Parathyroid adenoma (tissue), 2 donors: ENCODE results near the gene CNTNAP4.

ENCODE experiments used
- H2AFZ ChIP-seq: fragments of 300-600 bp; sonication (generic); one replicate; pipeline ENCODE4 v1.7.0; 2017; ENCODE audit warnings: antibody characterized with exemption, mild to moderate bottlenecking
- H3K27ac ChIP-seq: fragments of 300-600 bp; sonication (generic); one replicate; pipeline ENCODE4 v1.7.0; 2017
- H3K27me3 ChIP-seq: fragments of 300-600 bp; sonication (generic); one replicate; pipeline ENCODE4 v1.7.0; 2017; ENCODE audit warnings: low read length; ENCODE audit not compliant: control insufficient read depth, insufficient read depth
- H3K36me3 ChIP-seq: fragments of 300-600 bp; sonication (generic); one replicate; pipeline ENCODE4 v1.7.0; 2017; ENCODE audit warnings: low read length; ENCODE audit not compliant: control insufficient read depth, insufficient read depth
- H3K4me1 ChIP-seq: fragments of 300-600 bp; sonication (generic); one replicate; pipeline ENCODE4 v1.7.0; 2017; ENCODE audit warnings: control low read depth
- H3K4me2 ChIP-seq: fragments of 300-600 bp; sonication (generic); one replicate; pipeline ENCODE4 v1.7.0; 2017; ENCODE audit warnings: low read length
- H3K4me3 ChIP-seq: fragments of 300-600 bp; sonication (generic); one replicate; pipeline ENCODE4 v1.7.0; 2017; ENCODE audit warnings: low read depth, low read length
- H3K79me2 ChIP-seq: fragments of 300-600 bp; sonication (generic); one replicate; pipeline ENCODE4 v1.7.0; 2017; ENCODE audit warnings: control low read depth
- H3K9ac ChIP-seq: fragments of 300-600 bp; sonication (generic); one replicate; pipeline ENCODE4 v1.7.0; 2017; ENCODE audit warnings: mild to moderate bottlenecking
- H3K9me3 ChIP-seq: fragments of 300-600 bp; sonication (generic); one replicate; pipeline ENCODE4 v1.7.0; 2017; ENCODE audit warnings: low read length; ENCODE audit not compliant: control insufficient read depth
- CTCF ChIP-seq: fragments of 300-600 bp; sonication (generic); IDR thresholded peaks from one replicate; pipeline ENCODE4 v1.7.0; 2017; ENCODE audit warnings: antibody characterized with exemption, mild to moderate bottlenecking
- donor health status: primary hyperparathyroidism.

Gene CNTNAP4

GRCh38 chr16:76428858-76429257 is 151.7 kb downstream of the CNTNAP4 start:
- Histone ChIP-seq H3K4me2 (no peak overlapping the region), H2AFZ (no peak overlapping the region), H3K79me2 (no peaks in the 10 kb centered on the region), H3K4me3 (no peak overlapping the region), H3K36me3 (no peaks in the 10 kb centered on the region), H3K4me1 (no peaks in the 10 kb centered on the region), H3K9me3 (no peaks in the 10 kb centered on the region), H3K9ac (no peak overlapping the region), H3K27ac (no peak overlapping the region), H3K27me3 (no peaks in the 10 kb centered on the region)
- no peak for TF ChIP-seq CTCF

- Histone ChIP-seq H3K4me1 (no peaks in the 10 kb centered on the region), H3K36me3 (no peaks in the 10 kb centered on the region), H3K9me3 (no peaks in the 10 kb centered on the region), H3K9ac (no peak overlapping the region), H3K4me2 (no peak overlapping the region), H3K27me3 (no peaks in the 10 kb centered on the region), H3K79me2 (no peaks in the 10 kb centered on the region), H2AFZ (no peak overlapping the region), H3K27ac (no peak overlapping the region), H3K4me3 (no peak overlapping the region)
- TF ChIP-seq CTCF: no peak
These were observed 164.2 kb downstream of the CNTNAP4 start for GRCh38 chr16:76441391-76441790.

- no peak overlapping the region for H3K9ac ChIP-seq
- H3K27ac ChIP-seq: no peak overlapping the region
- H3K4me1 ChIP-seq: no peaks in the 10 kb centered on the region
- no peaks in the 10 kb centered on the region for H3K27me3 ChIP-seq
- H3K79me2 ChIP-seq: no peaks in the 10 kb centered on the region
- no peak overlapping the region for H3K4me3 ChIP-seq
- H3K9me3 ChIP-seq: no peaks in the 10 kb centered on the region
- no peak overlapping the region for H3K4me2 ChIP-seq
- no peak for TF ChIP-seq CTCF
- H3K36me3 ChIP-seq: no peaks in the 10 kb centered on the region
- no peak overlapping the region for H2AFZ ChIP-seq
These were observed 164.7 kb downstream of the CNTNAP4 start for GRCh38 chr16:76441876-76442275.

GRCh38 chr16:76443973-76444372 is 166.8 kb downstream of the CNTNAP4 start:
- H3K4me3 ChIP-seq: no peak overlapping the region
- no peak overlapping the region for H3K9ac ChIP-seq
- no peaks in the 10 kb centered on the region for H3K4me1 ChIP-seq
- no peak overlapping the region for H3K27ac ChIP-seq
- no peak overlapping the region for H3K4me2 ChIP-seq
- no peak overlapping the region for H2AFZ ChIP-seq
- no peaks in the 10 kb centered on the region for H3K9me3 ChIP-seq
- H3K36me3 ChIP-seq: no peaks in the 10 kb centered on the region
- H3K79me2 ChIP-seq: no peaks in the 10 kb centered on the region
- no peak for TF ChIP-seq CTCF
- no peaks in the 10 kb centered on the region for H3K27me3 ChIP-seq

GRCh38 chr16:76444832-76445231 is 167.6 kb downstream of the CNTNAP4 start:
- H3K36me3 ChIP-seq: no peaks in the 10 kb centered on the region
- TF ChIP-seq CTCF: no peak
- H3K27me3 ChIP-seq: no peaks in the 10 kb centered on the region
- no peak overlapping the region for H3K4me2 ChIP-seq
- no peaks in the 10 kb centered on the region for H3K9me3 ChIP-seq
- no peaks in the 10 kb centered on the region for H3K79me2 ChIP-seq
- no peak overlapping the region for H3K4me3 ChIP-seq
- no peak overlapping the region for H3K9ac ChIP-seq
- H2AFZ ChIP-seq: no peak overlapping the region
- H3K27ac ChIP-seq: no peak overlapping the region
- no peaks in the 10 kb centered on the region for H3K4me1 ChIP-seq
